Epithelial cell of esophagus (primary cell): ENCODE results near the gene AKNA.

ENCODE experiments used
- DNase-seq: peaks from one replicate; pipeline ENCODE4 v3.0.0; 2010; ENCODE audit warnings: low read depth
- H3K4me3 ChIP-seq: 2 replicates; pipeline ENCODE4 v1.5.1; 2011; ENCODE audit warnings: mild to moderate bottlenecking, low read length, control low read depth
- TF ChIP-seq, protein P1 (sequence below): IDR thresholded peaks from 2 replicates; pipeline ENCODE4 v1.5.1; 2011; ENCODE audit warnings: low read depth, mild to moderate bottlenecking, low read length, control low read depth, inconsistent platforms; ENCODE audit not compliant: insufficient read depth; ENCODE audit errors: missing control alignments

Gene AKNA

GRCh38 chr9:114346146-114346545 is 41.6 kb downstream of the AKNA start:
- H3K4me3 ChIP-seq: no peak overlapping the region
- DNase-seq: no peak
- TF ChIP-seq, protein P1, sequence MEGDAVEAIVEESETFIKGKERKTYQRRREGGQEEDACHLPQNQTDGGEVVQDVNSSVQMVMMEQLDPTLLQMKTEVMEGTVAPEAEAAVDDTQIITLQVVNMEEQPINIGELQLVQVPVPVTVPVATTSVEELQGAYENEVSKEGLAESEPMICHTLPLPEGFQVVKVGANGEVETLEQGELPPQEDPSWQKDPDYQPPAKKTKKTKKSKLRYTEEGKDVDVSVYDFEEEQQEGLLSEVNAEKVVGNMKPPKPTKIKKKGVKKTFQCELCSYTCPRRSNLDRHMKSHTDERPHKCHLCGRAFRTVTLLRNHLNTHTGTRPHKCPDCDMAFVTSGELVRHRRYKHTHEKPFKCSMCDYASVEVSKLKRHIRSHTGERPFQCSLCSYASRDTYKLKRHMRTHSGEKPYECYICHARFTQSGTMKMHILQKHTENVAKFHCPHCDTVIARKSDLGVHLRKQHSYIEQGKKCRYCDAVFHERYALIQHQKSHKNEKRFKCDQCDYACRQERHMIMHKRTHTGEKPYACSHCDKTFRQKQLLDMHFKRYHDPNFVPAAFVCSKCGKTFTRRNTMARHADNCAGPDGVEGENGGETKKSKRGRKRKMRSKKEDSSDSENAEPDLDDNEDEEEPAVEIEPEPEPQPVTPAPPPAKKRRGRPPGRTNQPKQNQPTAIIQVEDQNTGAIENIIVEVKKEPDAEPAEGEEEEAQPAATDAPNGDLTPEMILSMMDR: no peak

GRCh38 chr9:114345493-114346065 is 42.2 kb downstream of the AKNA start:
- no peak overlapping the region for H3K4me3 ChIP-seq
- TF ChIP-seq, protein P1: no peak
- no peak for DNase-seq

DNA sequence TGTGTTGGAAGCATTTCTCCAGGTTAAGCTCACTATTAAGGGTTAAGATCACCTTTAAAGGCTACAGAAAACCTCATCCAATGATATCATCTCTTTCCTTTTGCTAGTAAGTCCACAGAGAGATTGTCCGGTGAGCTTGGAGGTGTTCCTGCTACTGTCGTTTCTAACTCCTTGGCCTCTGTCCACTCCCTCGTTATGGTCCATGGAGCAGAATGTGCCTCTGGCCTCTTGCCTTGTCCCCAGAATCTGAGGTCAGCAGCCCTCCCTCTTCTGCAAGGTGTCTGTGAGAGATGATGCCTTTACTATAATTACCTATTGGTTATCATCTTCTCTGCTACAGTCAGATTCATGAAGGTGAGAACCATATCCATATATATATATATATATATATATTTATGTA is 43.1 kb downstream of the AKNA start:
- TF ChIP-seq, protein P1: no peak
- no peak for DNase-seq
- H3K4me3 ChIP-seq: no peak overlapping the region

DNA sequence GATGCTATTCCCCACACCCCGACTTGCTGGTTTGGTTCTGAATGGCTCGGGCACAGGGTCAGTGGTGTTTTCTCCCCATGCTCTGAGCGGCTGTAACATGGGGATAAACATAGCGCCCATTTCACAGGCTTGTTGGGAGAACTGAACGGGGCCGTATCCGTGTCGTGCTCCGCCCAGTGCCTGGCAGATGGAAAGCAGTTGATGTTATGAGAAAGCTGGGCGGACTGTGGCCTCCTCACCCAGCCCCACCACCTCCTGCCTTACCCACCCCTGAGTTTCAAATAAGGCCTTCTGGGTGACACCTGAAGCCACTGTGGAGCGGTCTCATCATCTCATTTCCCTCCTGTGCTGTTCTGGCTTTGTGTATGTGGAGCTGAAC is 43.6 kb downstream of the AKNA start:
- no peak overlapping the region for H3K4me3 ChIP-seq
- TF ChIP-seq, protein P1: no peak
- DNase-seq: no peak

GRCh38 chr9:114343471-114344187 is 44.2 kb downstream of the AKNA start:
- TF ChIP-seq, protein P1: no peak
- no peak overlapping the region for H3K4me3 ChIP-seq
- DNase-seq: peak; percentile 77

DNA sequence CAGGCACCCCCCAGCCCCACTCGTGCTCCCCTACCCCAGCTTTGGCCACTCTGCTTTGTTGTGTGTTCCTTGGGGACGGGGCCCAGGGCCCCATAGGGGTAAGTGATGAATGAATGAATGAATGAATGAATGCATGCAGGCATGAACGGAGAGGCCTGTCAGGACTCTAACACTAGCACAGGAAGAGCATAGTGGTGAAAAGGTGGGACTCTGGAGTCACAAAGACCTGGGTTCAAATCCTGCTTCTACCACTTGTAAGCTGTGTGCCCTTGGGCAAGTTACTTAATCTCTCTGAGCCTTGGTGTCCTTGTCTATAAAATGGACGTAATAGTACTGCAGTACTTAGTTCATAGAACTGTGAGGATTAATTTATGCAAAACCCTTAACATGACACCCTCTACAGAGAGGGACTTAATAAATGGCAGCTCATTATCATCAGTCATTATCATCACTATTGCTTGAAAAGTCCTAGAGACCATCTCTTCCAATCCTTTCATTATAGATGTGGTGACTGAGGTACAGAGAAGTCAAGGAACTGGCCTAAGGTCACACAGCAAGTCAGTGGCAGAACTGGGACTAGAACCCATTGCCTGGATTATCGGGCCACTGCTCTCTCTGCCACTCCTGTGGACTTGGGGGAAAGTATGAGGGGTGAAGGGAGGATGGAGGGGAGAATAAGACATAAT is 44.9 kb downstream of the AKNA start:
- TF ChIP-seq, protein P1: no peak
- no peak for DNase-seq
- H3K4me3 ChIP-seq: no peak overlapping the region
